ENCODE measurements around the gene CDKN2B-AS1. TPM values are rescaled to one million over a fixed set of nuclear protein-coding genes. Genes with fewer than 3 reads are reported as not detected.

CDKN2B-AS1 gene
- total and polyA plus RNA-seq, 2 of the 13 experiments (the other 11 are each of a cell fraction or from before 2014, with no cell fraction given) = 0.64 to 2.3 TPM

DNA sequence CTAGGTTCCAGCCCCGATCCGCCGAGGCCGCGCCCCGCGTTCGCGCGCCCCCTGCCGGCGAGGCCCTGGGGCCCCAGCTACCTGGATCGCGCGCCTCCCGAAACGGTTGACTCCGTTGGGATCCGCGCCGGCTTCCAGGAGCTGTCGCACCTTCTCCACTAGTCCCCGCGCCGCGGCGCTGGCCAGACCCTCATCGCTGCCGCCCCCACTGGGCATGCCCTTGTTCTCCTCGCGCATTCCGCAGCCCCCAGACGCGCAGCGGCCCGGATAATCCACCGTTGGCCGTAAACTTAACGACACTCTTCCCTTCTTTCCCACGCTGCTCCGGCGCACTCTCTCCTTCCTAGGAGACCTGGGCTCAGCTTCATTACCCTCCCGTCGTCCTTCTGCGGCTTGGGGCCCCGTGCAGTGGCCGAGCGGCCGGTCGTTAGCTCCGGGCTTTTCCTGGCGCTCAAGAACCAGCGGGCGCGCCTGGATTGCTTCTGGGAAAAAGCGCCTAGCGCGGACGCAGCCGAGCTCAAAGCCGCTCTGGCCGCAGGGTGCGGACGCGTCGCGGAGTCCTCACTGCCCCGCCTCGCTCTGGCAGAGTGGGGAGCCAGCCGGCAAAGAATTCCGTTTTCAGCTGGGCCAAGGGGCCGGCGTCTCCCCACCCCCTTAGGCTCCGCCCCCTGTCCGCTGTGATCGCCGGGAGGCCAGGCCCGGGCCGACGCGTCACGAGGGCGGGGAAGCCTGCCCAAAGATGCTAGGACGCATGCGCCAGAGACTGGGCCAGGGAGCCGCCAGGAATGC lies 14.3 kb downstream of the CDKN2B-AS1 start, which contains the start of gene CDKN2B (continued):
- TF ChIP-seq, protein P1, sequence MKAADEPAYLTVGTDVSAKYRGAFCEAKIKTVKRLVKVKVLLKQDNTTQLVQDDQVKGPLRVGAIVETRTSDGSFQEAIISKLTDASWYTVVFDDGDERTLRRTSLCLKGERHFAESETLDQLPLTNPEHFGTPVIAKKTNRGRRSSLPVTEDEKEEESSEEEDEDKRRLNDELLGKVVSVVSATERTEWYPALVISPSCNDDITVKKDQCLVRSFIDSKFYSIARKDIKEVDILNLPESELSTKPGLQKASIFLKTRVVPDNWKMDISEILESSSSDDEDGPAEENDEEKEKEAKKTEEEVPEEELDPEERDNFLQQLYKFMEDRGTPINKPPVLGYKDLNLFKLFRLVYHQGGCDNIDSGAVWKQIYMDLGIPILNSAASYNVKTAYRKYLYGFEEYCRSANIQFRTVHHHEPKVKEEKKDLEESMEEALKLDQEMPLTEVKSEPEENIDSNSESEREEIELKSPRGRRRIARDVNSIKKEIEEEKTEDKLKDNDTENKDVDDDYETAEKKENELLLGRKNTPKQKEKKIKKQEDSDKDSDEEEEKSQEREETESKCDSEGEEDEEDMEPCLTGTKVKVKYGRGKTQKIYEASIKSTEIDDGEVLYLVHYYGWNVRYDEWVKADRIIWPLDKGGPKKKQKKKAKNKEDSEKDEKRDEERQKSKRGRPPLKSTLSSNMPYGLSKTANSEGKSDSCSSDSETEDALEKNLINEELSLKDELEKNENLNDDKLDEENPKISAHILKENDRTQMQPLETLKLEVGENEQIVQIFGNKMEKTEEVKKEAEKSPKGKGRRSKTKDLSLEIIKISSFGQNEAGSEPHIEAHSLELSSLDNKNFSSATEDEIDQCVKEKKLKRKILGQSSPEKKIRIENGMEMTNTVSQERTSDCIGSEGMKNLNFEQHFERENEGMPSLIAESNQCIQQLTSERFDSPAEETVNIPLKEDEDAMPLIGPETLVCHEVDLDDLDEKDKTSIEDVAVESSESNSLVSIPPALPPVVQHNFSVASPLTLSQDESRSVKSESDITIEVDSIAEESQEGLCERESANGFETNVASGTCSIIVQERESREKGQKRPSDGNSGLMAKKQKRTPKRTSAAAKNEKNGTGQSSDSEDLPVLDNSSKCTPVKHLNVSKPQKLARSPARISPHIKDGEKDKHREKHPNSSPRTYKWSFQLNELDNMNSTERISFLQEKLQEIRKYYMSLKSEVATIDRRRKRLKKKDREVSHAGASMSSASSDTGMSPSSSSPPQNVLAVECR (CRISPR knock-in tag; IDR thresholded peaks at IDR 0.05; ENCODE audit: borderline replicate concordance) = peak; percentile 86
- TF ChIP-seq ZFYVE20 (CRISPR knock-in tag; IDR thresholded peaks at IDR 0.05; ENCODE audit: borderline replicate concordance, low read depth) = peak; percentile 51; the same call in 1 of the 2 replicates
- TF ChIP-seq, protein P2, sequence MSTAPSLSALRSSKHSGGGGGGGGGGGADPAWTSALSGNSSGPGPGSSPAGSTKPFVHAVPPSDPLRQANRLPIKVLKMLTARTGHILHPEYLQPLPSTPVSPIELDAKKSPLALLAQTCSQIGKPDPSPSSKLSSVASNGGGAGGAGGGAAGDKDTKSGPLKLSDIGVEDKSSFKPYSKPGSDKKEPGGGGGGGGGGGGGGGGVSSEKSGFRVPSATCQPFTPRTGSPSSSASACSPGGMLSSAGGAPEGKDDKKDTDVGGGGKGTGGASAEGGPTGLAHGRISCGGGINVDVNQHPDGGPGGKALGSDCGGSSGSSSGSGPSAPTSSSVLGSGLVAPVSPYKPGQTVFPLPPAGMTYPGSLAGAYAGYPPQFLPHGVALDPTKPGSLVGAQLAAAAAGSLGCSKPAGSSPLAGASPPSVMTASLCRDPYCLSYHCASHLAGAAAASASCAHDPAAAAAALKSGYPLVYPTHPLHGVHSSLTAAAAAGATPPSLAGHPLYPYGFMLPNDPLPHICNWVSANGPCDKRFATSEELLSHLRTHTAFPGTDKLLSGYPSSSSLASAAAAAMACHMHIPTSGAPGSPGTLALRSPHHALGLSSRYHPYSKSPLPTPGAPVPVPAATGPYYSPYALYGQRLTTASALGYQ (CRISPR knock-in tag; IDR thresholded peaks at IDR 0.05) = no peak
- TF ChIP-seq, protein P3, sequence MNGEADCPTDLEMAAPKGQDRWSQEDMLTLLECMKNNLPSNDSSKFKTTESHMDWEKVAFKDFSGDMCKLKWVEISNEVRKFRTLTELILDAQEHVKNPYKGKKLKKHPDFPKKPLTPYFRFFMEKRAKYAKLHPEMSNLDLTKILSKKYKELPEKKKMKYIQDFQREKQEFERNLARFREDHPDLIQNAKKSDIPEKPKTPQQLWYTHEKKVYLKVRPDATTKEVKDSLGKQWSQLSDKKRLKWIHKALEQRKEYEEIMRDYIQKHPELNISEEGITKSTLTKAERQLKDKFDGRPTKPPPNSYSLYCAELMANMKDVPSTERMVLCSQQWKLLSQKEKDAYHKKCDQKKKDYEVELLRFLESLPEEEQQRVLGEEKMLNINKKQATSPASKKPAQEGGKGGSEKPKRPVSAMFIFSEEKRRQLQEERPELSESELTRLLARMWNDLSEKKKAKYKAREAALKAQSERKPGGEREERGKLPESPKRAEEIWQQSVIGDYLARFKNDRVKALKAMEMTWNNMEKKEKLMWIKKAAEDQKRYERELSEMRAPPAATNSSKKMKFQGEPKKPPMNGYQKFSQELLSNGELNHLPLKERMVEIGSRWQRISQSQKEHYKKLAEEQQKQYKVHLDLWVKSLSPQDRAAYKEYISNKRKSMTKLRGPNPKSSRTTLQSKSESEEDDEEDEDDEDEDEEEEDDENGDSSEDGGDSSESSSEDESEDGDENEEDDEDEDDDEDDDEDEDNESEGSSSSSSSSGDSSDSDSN (CRISPR knock-in tag; IDR thresholded peaks at IDR 0.05) = peak; percentile 76
- peak; percentile 31; the same call in 1 of the 2 replicates for TF ChIP-seq ZNF451 (CRISPR knock-in tag; IDR thresholded peaks at IDR 0.05)
- TF ChIP-seq, protein P4, sequence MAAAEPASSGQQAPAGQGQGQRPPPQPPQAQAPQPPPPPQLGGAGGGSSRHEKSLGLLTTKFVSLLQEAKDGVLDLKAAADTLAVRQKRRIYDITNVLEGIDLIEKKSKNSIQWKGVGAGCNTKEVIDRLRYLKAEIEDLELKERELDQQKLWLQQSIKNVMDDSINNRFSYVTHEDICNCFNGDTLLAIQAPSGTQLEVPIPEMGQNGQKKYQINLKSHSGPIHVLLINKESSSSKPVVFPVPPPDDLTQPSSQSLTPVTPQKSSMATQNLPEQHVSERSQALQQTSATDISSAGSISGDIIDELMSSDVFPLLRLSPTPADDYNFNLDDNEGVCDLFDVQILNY (CRISPR knock-in tag; conservative IDR thresholded peaks at IDR 0.05) = no peak
- TF ChIP-seq MYC (CRISPR knock-in tag; IDR thresholded peaks at IDR 0.05; ENCODE audit: borderline replicate concordance) = peak; percentile 31; the same call in 1 of the 2 replicates
- no peak for TF ChIP-seq HMG20A (CRISPR knock-in tag; IDR thresholded peaks at IDR 0.05; ENCODE audit: borderline replicate concordance)
- no peak; the same call in 1 of the 2 replicates for TF ChIP-seq ETV5 (CRISPR knock-in tag; IDR thresholded peaks at IDR 0.05; ENCODE audit: borderline replicate concordance)
- peak; percentile 37; the same call in 1 of the 2 replicates for TF ChIP-seq TBX2 (CRISPR knock-in tag; IDR thresholded peaks at IDR 0.05; ENCODE audit: borderline replicate concordance)
- TF ChIP-seq, protein P5, sequence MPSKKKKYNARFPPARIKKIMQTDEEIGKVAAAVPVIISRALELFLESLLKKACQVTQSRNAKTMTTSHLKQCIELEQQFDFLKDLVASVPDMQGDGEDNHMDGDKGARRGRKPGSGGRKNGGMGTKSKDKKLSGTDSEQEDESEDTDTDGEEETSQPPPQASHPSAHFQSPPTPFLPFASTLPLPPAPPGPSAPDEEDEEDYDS (CRISPR knock-in tag; IDR thresholded peaks at IDR 0.05) = peak; percentile 65; the same call in 1 of the 2 replicates
- 0 out of 2 replicates have a peak, but pooled peaks have one; percentile 27 for TF ChIP-seq FOXK1 (CRISPR knock-in tag; IDR thresholded peaks at IDR 0.05; ENCODE audit: borderline replicate concordance, low read depth)
- no peak for TF ChIP-seq ZMAT3 (CRISPR knock-in tag; conservative IDR thresholded peaks at IDR 0.05)
- TF ChIP-seq ZNF776 (CRISPR knock-in tag; IDR thresholded peaks at IDR 0.05) = no peak
- 0 out of 2 replicates have a peak, but pooled peaks have one; percentile 11 for TF ChIP-seq MXD4 (CRISPR knock-in tag; IDR thresholded peaks at IDR 0.05)
- no peak for TF ChIP-seq ZZZ3 (CRISPR knock-in tag; IDR thresholded peaks at IDR 0.05; ENCODE audit: borderline replicate concordance)
- peak; percentile 53 for TF ChIP-seq AGO2 (optimal IDR thresholded peaks at IDR 0.05; ENCODE audit: low read depth, low read length)
- peak; percentile 71 for TF ChIP-seq RAD21 (CRISPR knock-in tag; IDR thresholded peaks at IDR 0.05)

Measured in HepG2 (cell line).